Right cardiac atrium (tissue), 5 donors: ENCODE results near the gene ARID4A. TPM values are rescaled to one million over a fixed set of nuclear protein-coding genes. Genes with fewer than 3 reads are reported as not detected.

Experiments used
- ATAC-seq, 2 donors: fragments of 200-7000 bp; cut with Tn5 transposase; one replicate each; pipeline versions ENCODE4 v1.8.0 to v1.9.1; 2020; ENCODE audit warnings: moderate library complexity in 2 of 2, mild to moderate bottlenecking in 1 of 2
- DNase-seq, 3 donors: peaks; one replicate each; pipeline ENCODE4 v3.0.0-alpha.2; 2020
- H3K27ac ChIP-seq: one replicate; pipeline ENCODE4 v1.5.1; 2013; ENCODE audit warnings: mild to moderate bottlenecking, low read length, control low read depth, moderate library complexity
- H3K27me3 ChIP-seq: one replicate; pipeline ENCODE4 v1.6.1; 2013; ENCODE audit not compliant: control insufficient read depth, insufficient read depth
- H3K4me1 ChIP-seq: one replicate; pipeline ENCODE4 v1.6.1; 2013; ENCODE audit warnings: low read length; ENCODE audit not compliant: control insufficient read depth, insufficient read depth
- H3K4me3 ChIP-seq: one replicate; pipeline ENCODE4 v1.5.1; 2013; ENCODE audit warnings: low read length, control low read depth
- H3K9me3 ChIP-seq: one replicate; pipeline ENCODE4 v1.6.1; 2013; ENCODE audit warnings: low read length; ENCODE audit not compliant: control insufficient read depth
- WGBS: extraction: QIAGEN DNeasy Blood & Tissue Kit; methylation state at CpG from one replicate; pipeline ENCODE4 v1.1.7; 2013; 5-methylcytosine and 5-hydroxymethylcytosine counted together
- intact Hi-C, 4 donors: fragments of 100-400 bp; cut with DNase I; formaldehyde crosslinking; loops; one replicate each; pipeline versions ENCODE4 v1.11.0 to v1.14.0; 2022 to 2023
- polyA plus RNA-seq: library from polyadenylated mRNA; stranded (reverse); fragments of 200-250 nt; gene quantifications from one replicate; pipeline ENCODE4 v1.2.3, GENCODE V29; 2013
- total RNA-seq, 4 donors: library from RNA; stranded (reverse); fragmentation: NEBNext Ultra II Directional; extraction: Animal tissue kit (Norgen Biotek cat#: 25700); gene quantifications; one replicate each; pipeline ENCODE4 v1.2.1, GENCODE V29; 2021
- donor health status: healthy with polysubstance abuse.
- donor health status: DM: no; HTN: yes; CAD: no.
- donor health status: DM: no; HTN: no; CAD: no.
- donor health status: DM: no; HTN: yes; CAD: no; lungs with severe emphysema.
- donor health status: DM: yes; HTN: yes; CAD: no.

ARID4A gene
- total and polyA plus RNA-seq, 5 donors = 8.3 to 26.1 (median 17.5) TPM

- Histone ChIP-seq H3K4me1 (peaks cover 3% of the 10 kb centered on the region), H3K9me3 (no peaks in the 10 kb centered on the region), H3K27ac (no peak overlapping the region), H3K27me3 (no peaks in the 10 kb centered on the region), H3K4me3 (no peak overlapping the region)
- DNase-seq (no peak), ATAC-seq (no peak)
- 65% methylated on average over 2 of the region's 2 CpGs for WGBS
- intact Hi-C loops = no loop called here
Measured at GRCh38 chr14:58275527-58276190, 22.7 kb upstream of the ARID4A start.

GRCh38 chr14:58276208-58276607, 22.1 kb upstream of the ARID4A start:
- H3K4me3 ChIP-seq = no peak overlapping the region
- H3K4me1 ChIP-seq = peaks cover 3% of the 10 kb centered on the region
- no peaks in the 10 kb centered on the region for H3K9me3 ChIP-seq
- H3K27me3 ChIP-seq = no peaks in the 10 kb centered on the region
- no peak overlapping the region for H3K27ac ChIP-seq
- ATAC-seq = no peak
- intact Hi-C loops = no loop called here
- DNase-seq = no peak
- WGBS = 66% methylated on average over 1 of the region's 1 CpG

GRCh38 chr14:58278177-58278576, 20.2 kb upstream of the ARID4A start:
- ATAC-seq = no peak
- no peak for DNase-seq
- Histone ChIP-seq H3K4me1 (peaks cover 2% of the 10 kb centered on the region), H3K27ac (no peak overlapping the region), H3K9me3 (no peaks in the 10 kb centered on the region), H3K27me3 (no peaks in the 10 kb centered on the region), H3K4me3 (no peak overlapping the region)
- WGBS = 95% methylated on average over 8 of the region's 8 CpGs
- intact Hi-C loops = no loop called here

GRCh38 chr14:58280954-58281787, 17.2 kb upstream of the ARID4A start:
- Histone ChIP-seq H3K4me3 (no peak overlapping the region), H3K27me3 (no peaks in the 10 kb centered on the region), H3K4me1 (no peaks in the 10 kb centered on the region), H3K27ac (peak overlapping the region; percentile 62), H3K9me3 (no peaks in the 10 kb centered on the region)
- peak; percentile 74 to 84 for ATAC-seq
- intact Hi-C loops = no loop called here
- DNase-seq = peak in 1 of 3 donors; percentile 39
- 5% methylated on average over 4 of the region's 4 CpGs for WGBS

GRCh38 chr14:58281969-58282368, 16.4 kb upstream of the ARID4A start:
- no peak overlapping the region for H3K4me3 ChIP-seq
- peak overlapping the region; percentile 85 for H3K27ac ChIP-seq
- DNase-seq (no peak), ATAC-seq (no peak)
- H3K9me3 ChIP-seq = no peaks in the 10 kb centered on the region
- intact Hi-C loops = no loop called here
- WGBS = 43% methylated on average over 3 of the region's 3 CpGs
- H3K27me3 ChIP-seq = no peaks in the 10 kb centered on the region
- no peaks in the 10 kb centered on the region for H3K4me1 ChIP-seq

GRCh38 chr14:58282925-58283593, 15.3 kb upstream of the ARID4A start:
- DNase-seq = no peak
- 56% methylated on average over 4 of the region's 4 CpGs for WGBS
- intact Hi-C loops = no loop called here
- Histone ChIP-seq H3K27ac (peak overlapping the region; percentile 50), H3K4me1 (peaks cover 5% of the 10 kb centered on the region), H3K4me3 (no peak overlapping the region), H3K27me3 (no peaks in the 10 kb centered on the region), H3K9me3 (no peaks in the 10 kb centered on the region)
- ATAC-seq = no peak

GRCh38 chr14:58283730-58284129, 14.6 kb upstream of the ARID4A start:
- intact Hi-C loops = no loop called here
- Histone ChIP-seq H3K4me3 (no peak overlapping the region), H3K4me1 (peaks cover 5% of the 10 kb centered on the region), H3K27ac (no peak overlapping the region), H3K27me3 (no peaks in the 10 kb centered on the region), H3K9me3 (no peaks in the 10 kb centered on the region)
- ATAC-seq (no peak), DNase-seq (no peak)

GRCh38 chr14:58285132-58285531, 13.2 kb upstream of the ARID4A start:
- no peak overlapping the region for H3K4me3 ChIP-seq
- ATAC-seq (no peak), DNase-seq (no peak)
- H3K27ac ChIP-seq = no peak overlapping the region
- 95% methylated on average over 4 of the region's 4 CpGs for WGBS
- H3K4me1 ChIP-seq = peaks cover 7% of the 10 kb centered on the region
- intact Hi-C loops = no loop called here
- no peaks in the 10 kb centered on the region for H3K27me3 ChIP-seq
- no peaks in the 10 kb centered on the region for H3K9me3 ChIP-seq

GRCh38 chr14:58287607-58288042, 10.7 kb upstream of the ARID4A start:
- DNase-seq (no peak), ATAC-seq (no peak)
- WGBS = 58% methylated on average over 3 of the region's 3 CpGs
- H3K9me3 ChIP-seq = no peaks in the 10 kb centered on the region
- intact Hi-C loops = no loop called here
- H3K4me1 ChIP-seq = peaks cover 7% of the 10 kb centered on the region
- H3K27me3 ChIP-seq = no peaks in the 10 kb centered on the region
- no peak overlapping the region for H3K4me3 ChIP-seq
- no peak overlapping the region for H3K27ac ChIP-seq

- 75% methylated on average over 3 of the region's 3 CpGs for WGBS
- H3K4me1 ChIP-seq = peaks cover 7% of the 10 kb centered on the region
- no peaks in the 10 kb centered on the region for H3K9me3 ChIP-seq
- no peak overlapping the region for H3K4me3 ChIP-seq
- no peaks in the 10 kb centered on the region for H3K27me3 ChIP-seq
- ATAC-seq (no peak), DNase-seq (no peak)
- intact Hi-C loops = no loop called here
- no peak overlapping the region for H3K27ac ChIP-seq
Measured at GRCh38 chr14:58288106-58288792, 10.1 kb upstream of the ARID4A start.
